Measurements from ENCODE around the gene CCIN.

GRCh38 chr9:36146651-36147050 lies 22.5 kb upstream of the CCIN start:
- no peak for TF ChIP-seq POLR2A (IDR thresholded peaks at IDR 0.05; ENCODE audit: borderline replicate concordance, extremely low read depth, insufficient read depth, insufficient read length)
- no peak for TF ChIP-seq SRF (IDR thresholded peaks at IDR 0.05; ENCODE audit: low read depth)
- TF ChIP-seq CBX3 (IDR thresholded peaks at IDR 0.05; ENCODE audit: low read depth) = no peak
- TF ChIP-seq POLR2AphosphoS5 (IDR thresholded peaks at IDR 0.05; ENCODE audit: low read depth, low read length) = no peak
- no peak for TF ChIP-seq CTCF (IDR thresholded peaks at IDR 0.05 in 2 of 3, conservative IDR thresholded peaks at IDR 0.05 in 1 of 3; ENCODE audit: borderline replicate concordance in 1 of 3, insufficient read depth in 1 of 3, low read depth in 2 of 3, low read length in 2 of 3)
- no peak for TF ChIP-seq JUND (IDR thresholded peaks at IDR 0.05)
- TF ChIP-seq RAD21 (IDR thresholded peaks at IDR 0.05; ENCODE audit: low read depth) = no peak
- TF ChIP-seq CEBPB (IDR thresholded peaks at IDR 0.05; ENCODE audit: low read depth) = no peak
- no peak for TF ChIP-seq ZFX (IDR thresholded peaks at IDR 0.05)

Data from HCT116 (cell line).